Measurements from ENCODE around the gene ZKSCAN1. TPM values are rescaled to one million over a fixed set of nuclear protein-coding genes. Genes with fewer than 3 reads are reported as not detected.

The ZKSCAN1 gene
- total RNA-seq, 1 experiment from 2014 or later: 61.2 TPM

GRCh38 chr7:100010901-100011300 is 4.5 kb upstream of the ZKSCAN1 start:
- no peaks in the 10 kb centered on the region for H3K9me2 ChIP-seq (ENCODE audit: insufficient read depth)
- no peak overlapping the region for H3K4me2 ChIP-seq (ENCODE audit: low read length)
- H3K9ac ChIP-seq (ENCODE audit: low read length): no peak overlapping the region
- no peak overlapping the region for H2AFZ ChIP-seq (ENCODE audit: low read depth, low read length, poor library complexity, severe bottlenecking)
- H3K4me3 ChIP-seq (replicated peaks in 1 of 2; ENCODE audit: low read depth in 1 of 2, low read length in 2 of 2): no peak overlapping the region
- POLR2A ChIA-PET: no interaction called here
- no peaks in the 10 kb centered on the region for H3K36me3 ChIP-seq (ENCODE audit: control insufficient read depth in 1 of 2, insufficient read depth in 2 of 2, low read length in 2 of 2)
- CTCF ChIA-PET: no interaction called here
- H3K27me3 ChIP-seq (ENCODE audit: insufficient read depth, low read length): no peaks in the 10 kb centered on the region
- ATAC-seq: no peak
- TF ChIP-seq ATF3 (IDR thresholded peaks at IDR 0.05): no peak
- TF ChIP-seq ZFX (IDR thresholded peaks at IDR 0.05): no peak
- no peak for TF ChIP-seq ZBTB33 (IDR thresholded peaks at IDR 0.05; ENCODE audit: extremely low read depth, insufficient replicate concordance, low read length)
- no peak for TF ChIP-seq EZH2 (IDR thresholded peaks at IDR 0.05)
- no peak for TF ChIP-seq CEBPB (IDR thresholded peaks at IDR 0.05; ENCODE audit: low read depth)
- TF ChIP-seq TCF7L2 (IDR thresholded peaks at IDR 0.05; ENCODE audit: borderline replicate concordance, extremely low read depth, insufficient read depth, insufficient read length): no peak
- intact Hi-C loops (cut with micrococcal nuclease): no loop called here
- peaks cover 3 to 29% of the 10 kb centered on the region in 2 experiments; a peak in 2 of 4 replicates for H3K4me1 ChIP-seq (ENCODE audit: control insufficient read depth in 1 of 2, insufficient read depth in 2 of 2, low read length in 2 of 2)
- no peaks in the 10 kb centered on the region for H3K9me3 ChIP-seq (ENCODE audit: control insufficient read depth in 1 of 2, insufficient read depth in 1 of 2, low read depth in 1 of 2, low read length in 2 of 2)
- no peaks in the 10 kb centered on the region for H4K20me1 ChIP-seq (ENCODE audit: insufficient read depth)
- H3K27ac ChIP-seq (ENCODE audit: low read depth, low read length): no peak overlapping the region
- RAD21 ChIA-PET (ENCODE audit: low non-redundant PET in 1 of 2, low total read pairs in 2 of 2, uncharacterized antibody in 2 of 2, unreplicated experiment in 2 of 2): no interaction called here
- no peak for DNase-seq (ENCODE audit: low read depth, low spot score)
- no TSS peak for BruUV-seq (replicated peaks)
- H3K79me2 ChIP-seq (ENCODE audit: insufficient read depth, low read length): peaks cover 3% of the 10 kb centered on the region

- no peaks in the 10 kb centered on the region for H4K20me1 ChIP-seq (ENCODE audit: insufficient read depth)
- no TSS peak for BruUV-seq (replicated peaks)
- ATAC-seq: no peak
- ChIA-PET CTCF (no interaction called here), POLR2A (no interaction called here), RAD21 (ENCODE audit: low non-redundant PET in 1 of 2, low total read pairs in 2 of 2, uncharacterized antibody in 2 of 2, unreplicated experiment in 2 of 2) (no interaction called here)
- no peaks in the 10 kb centered on the region for H3K36me3 ChIP-seq (ENCODE audit: control insufficient read depth in 1 of 2, insufficient read depth in 2 of 2, low read length in 2 of 2)
- no peak for DNase-seq (ENCODE audit: low read depth, low spot score)
- H3K9me2 ChIP-seq (ENCODE audit: insufficient read depth): no peaks in the 10 kb centered on the region
- intact Hi-C loops (cut with micrococcal nuclease): no loop called here
- peaks cover 9% of the 10 kb centered on the region for H3K79me2 ChIP-seq (ENCODE audit: insufficient read depth, low read length)
- no peak overlapping the region for H3K4me3 ChIP-seq (replicated peaks in 1 of 2; ENCODE audit: low read depth in 1 of 2, low read length in 2 of 2)
- peaks cover 3 to 32% of the 10 kb centered on the region in 2 experiments; a peak in 3 of 4 replicates for H3K4me1 ChIP-seq (ENCODE audit: control insufficient read depth in 1 of 2, insufficient read depth in 2 of 2, low read length in 2 of 2)
- no peak overlapping the region for H3K4me2 ChIP-seq (ENCODE audit: low read length)
- H3K9me3 ChIP-seq (ENCODE audit: control insufficient read depth in 1 of 2, insufficient read depth in 1 of 2, low read depth in 1 of 2, low read length in 2 of 2): no peaks in the 10 kb centered on the region
- no peak overlapping the region for H3K9ac ChIP-seq (ENCODE audit: low read length)
- H3K27me3 ChIP-seq (ENCODE audit: insufficient read depth, low read length): no peaks in the 10 kb centered on the region
- H2AFZ ChIP-seq (ENCODE audit: low read depth, low read length, poor library complexity, severe bottlenecking): no peak overlapping the region
- H3K27ac ChIP-seq (ENCODE audit: low read depth, low read length): no peak overlapping the region
- TF ChIP-seq ZFX (IDR thresholded peaks at IDR 0.05) (no peak), JUND (IDR thresholded peaks at IDR 0.05) (no peak), ATF3 (IDR thresholded peaks at IDR 0.05) (no peak), EGR1 (IDR thresholded peaks at IDR 0.05; ENCODE audit: low read depth) (no peak), SIN3A (IDR thresholded peaks at IDR 0.05; ENCODE audit: low read depth) (no peak), REST (IDR thresholded peaks at IDR 0.05; ENCODE audit: low read depth) (no peak), RAD21 (IDR thresholded peaks at IDR 0.05; ENCODE audit: low read depth) (no peak), SP1 (IDR thresholded peaks at IDR 0.05; ENCODE audit: low read depth) (no peak), CBX3 (IDR thresholded peaks at IDR 0.05; ENCODE audit: low read depth) (no peak), POLR2AphosphoS5 (IDR thresholded peaks at IDR 0.05; ENCODE audit: low read depth, low read length) (no peak)
Observed at GRCh38 chr7:100011516-100011915, 3.9 kb upstream of the ZKSCAN1 start.
